Spleen (tissue), 11 donors: Measurements from ENCODE around the gene SLC23A2. TPM values are rescaled to one million over a fixed set of nuclear protein-coding genes. Genes with fewer than 3 reads are reported as not detected.
A peak's percentile ranks its signal among the peaks of the same experiment; 100 is the strongest.

Experiments used
- DNase-seq: peaks from one replicate; pipeline ENCODE4 v3.0.0-alpha.2; 2020
- H3K27ac ChIP-seq, 8 donors: fragments of 200-600 bp; sonication (generic) in 7 of 8; 1 replicate in 4 of 8; 2 replicates in 4 of 8; pipeline versions ENCODE4 v1.5.0 to v1.8.0; 2016 to 2021; ENCODE audit warnings: inconsistent platforms in 4 of 8, mild to moderate bottlenecking in 4 of 8, moderate library complexity in 1 of 8
- H3K27me3 ChIP-seq, 7 donors: fragments of 200-600 bp; sonication (generic) in 6 of 7; replicated peaks in 1 of 7; 1 replicate in 4 of 7; 2 replicates in 3 of 7; pipeline versions ENCODE4 v1.5.0 to v1.8.0; 2016 to 2021; ENCODE audit warnings: inconsistent platforms in 3 of 7, mild to moderate bottlenecking in 1 of 7
- H3K36me3 ChIP-seq, 6 donors: fragments of 200-600 bp; sonication (generic) in 5 of 6; 1 replicate in 4 of 6; 2 replicates in 2 of 6; pipeline versions ENCODE4 v1.5.0 to v1.8.0; 2016 to 2021; ENCODE audit warnings: inconsistent platforms in 2 of 6
- H3K4me1 ChIP-seq, 6 donors: fragments of 200-600 bp; sonication (generic) in 5 of 6; 1 replicate in 3 of 6; 2 replicates in 3 of 6; pipeline versions ENCODE4 v1.5.0 to v1.8.0; 2016 to 2021; ENCODE audit warnings: inconsistent platforms in 3 of 6
- H3K4me3 ChIP-seq, 8 donors: fragments of 200-600 bp; sonication (generic) in 7 of 8; 1 replicate in 4 of 8; 2 replicates in 4 of 8; pipeline versions ENCODE4 v1.5.0 to v1.8.0; 2016 to 2021; ENCODE audit warnings: inconsistent platforms in 4 of 8, mild to moderate bottlenecking in 4 of 8, moderate library complexity in 2 of 8
- H3K9me3 ChIP-seq, 8 donors: fragments of 200-600 bp; sonication (generic) in 7 of 8; 1 replicate in 4 of 8; 2 replicates in 4 of 8; pipeline versions ENCODE4 v1.5.0 to v1.8.0; 2016 to 2021; ENCODE audit warnings: inconsistent platforms in 4 of 8
- POLR2A ChIP-seq, 3 donors: fragments of 450-650 bp; IDR thresholded peaks; one replicate each; pipeline ENCODE4 v1.5.1; 2017; ENCODE audit warnings: antibody characterized with exemption in 3 of 3, mild to moderate bottlenecking in 1 of 3
- POLR2AphosphoS5 ChIP-seq, 3 donors: sonication (generic); formaldehyde crosslinking; IDR thresholded peaks; one replicate each; pipeline ENCODE4 v1.5.1; 2017; ENCODE audit warnings: antibody characterized with exemption in 3 of 3
- WGBS, 5 donors: extraction: QIAGEN DNeasy Blood & Tissue Kit in 3 of 5; methylation state at CpG; one replicate each; pipeline versions ENCODE4 v1.1.5 to v1.1.7; 2013 to 2018; 5-methylcytosine and 5-hydroxymethylcytosine counted together
- intact Hi-C: fragments of 100-400 bp; cut with DNase I; formaldehyde crosslinking; loops from one replicate; pipeline ENCODE4 v1.15.0; 2023; ENCODE audit warnings: low total_unique reads
- polyA plus RNA-seq, 3 donors: library from polyadenylated mRNA; stranded (reverse); fragments of 200-250 nt; gene quantifications; one replicate each; pipeline ENCODE4 v1.2.1, GENCODE V29; 2013
- total RNA-seq, 7 donors: library from RNA; depleted of rRNA in 3 of 7; stranded (reverse); fragments of >200 nt in 3 of 7; fragmentation: NEBNext Ultra II Directional in 4 of 7; extraction: Animal tissue kit (Norgen Biotek cat#: 25700) in 4 of 7; gene quantifications; one replicate each; pipeline versions ENCODE4 v1.1.0 to v1.2.1, GENCODE V29; 2016 to 2021
- TF ChIP-seq, protein P1 (sequence below), 11 experiments: fragments of 200-600 bp in 7 of 11; fragments of 450-650 bp in 4 of 11; sonication (generic) in 4 of 11; IDR thresholded peaks in 8 of 11; conservative IDR thresholded peaks in 3 of 11; 1 replicate in 7 of 11; 2 replicates in 4 of 11; pipeline versions ENCODE4 v1.4.0 to v1.8.0; 2016 to 2021; ENCODE audit warnings: antibody characterized with exemption in 11 of 11, inconsistent platforms in 4 of 11, mild to moderate bottlenecking in 1 of 11
- donor health status: healthy with polysubstance abuse.
- donor health status: DM: no; HTN: no; CAD: no; lungs with moderate emphysema.
- donor health status: DM: no; HTN: no; CAD: no.
- donor health status: Bipolar disorder and iron deficiency.
- donor health status: healthy.
- donor health status: DM: no; HTN: no; CAD: no.
- donor health status: DM: yes; HTN: yes; CAD: no.

SLC23A2 gene
- total and polyA plus RNA-seq, 10 donors = 5.1 to 72.0 (median 45.8) TPM

- Histone ChIP-seq H3K27me3 (no peaks in the 10 kb centered on the region), H3K4me1 (peaks cover 0 to 52% (median 37%) of the 10 kb centered on the region in 6 donors), H3K9me3 (no peaks in the 10 kb centered on the region), H3K4me3 (no peak overlapping the region), H3K27ac (peak overlapping the region in 3 of 8 donors; percentile 19 to 52 (median 43)), H3K36me3 (peaks cover 0 to 87% (median 23%) of the 10 kb centered on the region in 6 donors)
- 77 to 91% (median 88%) methylated on average over 9 to 16 of the region's 16 CpGs for WGBS, 5 donors
- no peak for TF ChIP-seq POLR2A (IDR thresholded peaks at IDR 0.05)
- no peak for TF ChIP-seq POLR2AphosphoS5 (IDR thresholded peaks at IDR 0.05)
- TF ChIP-seq, protein P1, sequence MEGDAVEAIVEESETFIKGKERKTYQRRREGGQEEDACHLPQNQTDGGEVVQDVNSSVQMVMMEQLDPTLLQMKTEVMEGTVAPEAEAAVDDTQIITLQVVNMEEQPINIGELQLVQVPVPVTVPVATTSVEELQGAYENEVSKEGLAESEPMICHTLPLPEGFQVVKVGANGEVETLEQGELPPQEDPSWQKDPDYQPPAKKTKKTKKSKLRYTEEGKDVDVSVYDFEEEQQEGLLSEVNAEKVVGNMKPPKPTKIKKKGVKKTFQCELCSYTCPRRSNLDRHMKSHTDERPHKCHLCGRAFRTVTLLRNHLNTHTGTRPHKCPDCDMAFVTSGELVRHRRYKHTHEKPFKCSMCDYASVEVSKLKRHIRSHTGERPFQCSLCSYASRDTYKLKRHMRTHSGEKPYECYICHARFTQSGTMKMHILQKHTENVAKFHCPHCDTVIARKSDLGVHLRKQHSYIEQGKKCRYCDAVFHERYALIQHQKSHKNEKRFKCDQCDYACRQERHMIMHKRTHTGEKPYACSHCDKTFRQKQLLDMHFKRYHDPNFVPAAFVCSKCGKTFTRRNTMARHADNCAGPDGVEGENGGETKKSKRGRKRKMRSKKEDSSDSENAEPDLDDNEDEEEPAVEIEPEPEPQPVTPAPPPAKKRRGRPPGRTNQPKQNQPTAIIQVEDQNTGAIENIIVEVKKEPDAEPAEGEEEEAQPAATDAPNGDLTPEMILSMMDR (IDR thresholded peaks at IDR 0.05 in 8 of 11, conservative IDR thresholded peaks at IDR 0.05 in 3 of 11) = no peak
- DNase-seq = no peak
- intact Hi-C loops = no loop called here
Observed at GRCh38 chr20:4896119-4896702, 105.1 kb downstream of the SLC23A2 start.

- peaks cover 0 to 86% (median 19%) of the 10 kb centered on the region in 6 donors for H3K36me3 ChIP-seq
- H3K4me3 ChIP-seq = no peak overlapping the region
- H3K27me3 ChIP-seq = no peaks in the 10 kb centered on the region
- DNase-seq = no peak
- WGBS, 5 donors = 67 to 77% (median 73%) methylated on average over 8 of the region's 8 CpGs
- no peaks in the 10 kb centered on the region for H3K9me3 ChIP-seq
- TF ChIP-seq, protein P1 (IDR thresholded peaks at IDR 0.05 in 8 of 11, conservative IDR thresholded peaks at IDR 0.05 in 3 of 11) = no peak
- no peak for TF ChIP-seq POLR2AphosphoS5 (IDR thresholded peaks at IDR 0.05)
- no peak for TF ChIP-seq POLR2A (IDR thresholded peaks at IDR 0.05)
- H3K4me1 ChIP-seq = peaks cover 0 to 52% (median 37%) of the 10 kb centered on the region in 6 donors
- peak overlapping the region in 3 of 8 donors; percentile 37 to 52 (median 43) for H3K27ac ChIP-seq
- intact Hi-C loops = no loop called here
Observed at GRCh38 chr20:4894981-4895381, 106.3 kb downstream of the SLC23A2 start.

GRCh38 chr20:4894409-4894808, 106.9 kb downstream of the SLC23A2 start:
- intact Hi-C loops = no loop called here
- DNase-seq = no peak
- Histone ChIP-seq H3K9me3 (no peaks in the 10 kb centered on the region), H3K4me3 (no peak overlapping the region), H3K36me3 (peaks cover 0 to 86% (median 18%) of the 10 kb centered on the region in 6 donors), H3K27ac (peak overlapping the region in 4 of 8 donors; percentile 8 to 52 (median 39)), H3K4me1 (peaks cover 0 to 52% (median 37%) of the 10 kb centered on the region in 6 donors), H3K27me3 (no peaks in the 10 kb centered on the region)
- WGBS, 5 donors = 64 to 85% (median 76%) methylated on average over 3 of the region's 3 CpGs
- no peak for TF ChIP-seq POLR2A (IDR thresholded peaks at IDR 0.05)
- TF ChIP-seq, protein P1 (IDR thresholded peaks at IDR 0.05 in 8 of 11, conservative IDR thresholded peaks at IDR 0.05 in 3 of 11) = no peak
- TF ChIP-seq POLR2AphosphoS5 (IDR thresholded peaks at IDR 0.05) = no peak

DNA sequence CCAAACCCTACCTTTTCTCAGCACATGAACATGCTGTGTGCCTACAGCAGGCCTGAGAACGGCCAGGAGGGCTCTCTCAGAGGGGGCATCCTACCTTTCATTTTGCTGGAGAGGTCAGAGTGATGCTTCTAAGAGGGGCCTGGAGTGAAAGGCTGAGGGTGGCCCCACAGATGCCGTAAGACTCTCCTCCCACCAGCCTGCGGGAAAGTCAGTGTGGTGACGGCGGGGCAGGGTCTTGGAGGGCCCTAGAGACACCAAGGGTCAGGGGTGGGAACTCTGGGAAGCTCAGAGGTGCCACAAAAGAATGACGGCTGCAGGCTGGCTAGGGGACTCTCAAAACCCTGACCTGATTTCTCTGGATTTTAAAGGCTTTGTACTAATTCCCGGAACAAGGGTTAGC, 107.6 kb downstream of the SLC23A2 start:
- no peaks in the 10 kb centered on the region for H3K9me3 ChIP-seq
- TF ChIP-seq, protein P1 (IDR thresholded peaks at IDR 0.05 in 8 of 11, conservative IDR thresholded peaks at IDR 0.05 in 3 of 11) = no peak
- TF ChIP-seq POLR2A (IDR thresholded peaks at IDR 0.05) (no peak), POLR2AphosphoS5 (IDR thresholded peaks at IDR 0.05) (no peak)
- WGBS, 5 donors = 91 to 95% (median 94%) methylated on average over 7 of the region's 7 CpGs
- no peak overlapping the region for H3K4me3 ChIP-seq
- intact Hi-C loops = no loop called here
- H3K36me3 ChIP-seq = peaks cover 0 to 86% (median 16%) of the 10 kb centered on the region in 6 donors
- peaks cover 0 to 48% (median 32%) of the 10 kb centered on the region in 6 donors for H3K4me1 ChIP-seq
- no peaks in the 10 kb centered on the region for H3K27me3 ChIP-seq
- no peak for DNase-seq
- peak overlapping the region in 1 of 8 donors; percentile 52 for H3K27ac ChIP-seq
